NCI-H2227 (cell line): ENCODE data around the gene CD247.

ENCODE experiments used
- DNase-seq: peaks from one replicate; lab custom pipeline; 2025; ENCODE audit not compliant: unreplicated experiment; lab: John Stamatoyannopoulos, UW

Gene CD247

DNA sequence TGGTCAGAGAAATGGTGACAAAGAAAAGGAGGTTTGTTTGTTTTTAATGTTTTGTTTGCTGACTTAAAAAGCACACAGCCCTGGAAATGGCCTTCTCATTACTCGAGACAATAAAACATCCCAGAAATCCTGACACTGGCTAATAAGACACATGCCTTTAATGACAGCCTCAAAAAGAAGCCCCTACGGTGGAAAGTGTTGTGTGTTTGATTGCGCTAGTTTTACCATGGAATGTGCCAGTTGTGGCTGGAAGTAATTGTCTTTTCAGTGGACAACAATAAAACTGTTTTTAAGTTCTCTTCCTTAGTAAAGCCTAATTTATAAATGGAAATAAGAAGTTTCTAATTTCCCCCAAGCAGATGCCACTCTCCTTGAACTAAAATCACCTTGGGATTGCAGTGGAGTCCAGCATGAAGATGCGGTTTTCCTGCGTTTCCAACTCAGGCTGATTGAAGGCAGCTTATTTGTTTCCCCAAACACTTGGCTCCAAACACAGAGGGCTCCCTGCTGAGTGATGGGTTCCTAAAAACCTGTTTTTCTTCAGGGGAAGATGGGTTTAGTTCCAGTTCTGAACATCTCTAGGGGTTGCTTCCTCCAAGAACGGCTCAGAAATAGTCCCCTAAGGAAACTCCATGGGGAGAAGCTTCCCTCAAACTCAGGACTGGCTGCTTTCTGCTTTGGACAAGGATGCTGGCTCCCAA lies 54.3 kb downstream of the CD247 start:
- DNase-seq: no peak

DNA sequence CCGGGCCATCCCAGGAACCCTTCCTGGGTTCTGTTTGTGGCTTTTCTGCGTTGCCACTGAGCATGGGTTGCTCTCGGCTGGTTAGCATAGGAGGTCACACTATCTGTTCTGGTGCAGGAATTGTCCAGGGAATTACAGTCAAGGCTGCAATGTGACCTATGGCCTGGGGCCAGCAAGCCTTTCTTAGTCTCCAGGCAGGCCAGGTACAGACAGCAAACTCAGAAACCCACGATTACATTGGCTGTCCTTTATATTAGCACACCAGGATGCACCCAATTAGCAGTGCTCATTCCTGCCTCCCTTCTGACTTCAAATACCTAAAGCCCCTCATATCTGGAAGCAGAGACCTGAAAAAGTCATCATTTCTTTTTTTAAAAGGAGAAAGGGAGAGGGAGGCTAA lies 55.2 kb downstream of the CD247 start:
- no peak for DNase-seq

DNA sequence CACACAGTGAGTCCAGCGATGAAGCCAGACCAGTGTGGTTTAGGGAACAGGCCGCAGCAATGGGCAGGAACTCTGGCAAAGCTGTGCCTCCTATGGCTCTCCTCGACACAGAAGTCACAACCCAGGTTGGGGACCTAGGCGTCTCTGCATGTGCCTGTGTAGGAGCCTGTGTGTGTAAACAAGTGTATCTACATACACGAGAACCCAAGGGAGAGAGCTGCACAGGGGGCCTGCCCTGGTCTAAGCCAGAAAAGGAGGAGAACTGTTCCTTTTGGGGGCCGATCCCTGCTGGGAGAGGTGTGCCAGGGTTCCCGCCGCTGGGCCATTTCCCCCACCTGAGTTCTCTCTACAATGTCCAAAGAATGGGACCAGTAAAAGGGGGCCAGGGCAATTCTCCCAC lies 56.0 kb downstream of the CD247 start:
- no peak for DNase-seq

DNA sequence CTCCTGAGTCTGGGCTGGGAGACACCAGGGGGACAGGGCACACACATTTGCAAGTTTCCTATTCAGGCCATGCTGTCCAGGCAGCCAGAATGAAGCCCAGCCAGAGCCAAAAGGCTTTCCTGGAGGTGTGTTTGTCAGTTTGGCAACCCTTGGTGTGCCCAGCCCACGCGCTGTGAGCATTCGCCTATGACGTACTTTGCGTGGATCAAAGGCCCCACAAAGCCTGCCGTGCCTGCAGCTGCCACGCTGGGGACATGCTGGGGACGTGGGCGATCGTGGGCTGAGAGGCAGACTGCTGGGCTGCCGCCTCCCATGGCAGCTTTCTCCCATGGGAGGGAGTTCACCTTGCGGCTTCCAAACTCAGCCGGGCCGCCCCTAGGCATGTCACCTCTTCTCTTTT lies 57.5 kb downstream of the CD247 start:
- DNase-seq: no peak

DNA sequence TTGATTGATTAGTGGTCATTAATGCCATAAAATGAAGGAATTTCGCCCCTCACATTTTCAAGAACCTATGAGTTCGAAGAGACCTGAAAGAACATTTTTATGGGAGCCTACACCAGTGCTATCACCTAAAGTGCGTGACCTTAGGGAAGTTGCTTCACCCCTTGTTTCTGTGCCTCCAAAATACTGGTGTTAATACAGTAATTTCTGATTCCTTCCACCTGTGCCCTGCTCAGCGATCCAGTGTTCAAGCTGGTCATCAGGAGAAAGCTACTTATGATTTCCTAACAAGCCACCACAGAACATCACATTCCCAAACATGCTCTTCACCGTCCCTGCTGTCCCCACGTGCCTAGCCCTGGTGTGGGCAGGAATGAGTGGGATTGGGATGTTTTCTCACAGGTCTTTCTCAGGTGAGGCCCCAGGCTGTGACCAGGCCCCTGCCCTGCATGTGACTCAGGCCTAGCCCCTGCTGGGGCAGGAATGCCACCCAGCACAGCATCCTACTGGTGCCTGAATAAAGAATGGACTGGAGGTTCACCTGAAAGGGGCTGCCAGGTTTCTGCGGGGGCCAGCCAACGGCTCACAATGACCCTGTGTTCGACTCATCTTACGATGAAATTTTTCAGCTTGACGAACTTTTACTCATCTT lies 60.3 kb downstream of the CD247 start:
- no peak for DNase-seq

DNA sequence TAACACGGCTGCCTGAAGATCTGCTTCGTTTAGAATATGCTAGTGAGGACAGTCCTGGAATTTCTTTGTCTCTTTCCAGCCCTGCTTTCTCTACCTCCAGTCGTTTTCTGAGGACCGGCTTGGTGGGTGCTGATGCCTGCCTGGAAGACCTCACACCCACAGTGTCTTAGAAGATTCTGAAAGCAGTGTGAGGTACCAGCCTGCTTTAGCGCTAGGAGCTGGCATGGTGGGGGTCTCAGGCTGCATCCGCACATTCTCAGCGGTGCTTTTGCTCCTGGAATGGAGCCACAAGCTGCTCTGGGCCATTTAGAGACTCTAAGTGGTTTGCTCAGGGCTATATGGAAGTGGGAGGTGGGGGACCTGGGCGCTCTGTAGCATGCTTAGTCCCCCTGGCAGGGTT lies 61.4 kb downstream of the CD247 start:
- no peak for DNase-seq

DNA sequence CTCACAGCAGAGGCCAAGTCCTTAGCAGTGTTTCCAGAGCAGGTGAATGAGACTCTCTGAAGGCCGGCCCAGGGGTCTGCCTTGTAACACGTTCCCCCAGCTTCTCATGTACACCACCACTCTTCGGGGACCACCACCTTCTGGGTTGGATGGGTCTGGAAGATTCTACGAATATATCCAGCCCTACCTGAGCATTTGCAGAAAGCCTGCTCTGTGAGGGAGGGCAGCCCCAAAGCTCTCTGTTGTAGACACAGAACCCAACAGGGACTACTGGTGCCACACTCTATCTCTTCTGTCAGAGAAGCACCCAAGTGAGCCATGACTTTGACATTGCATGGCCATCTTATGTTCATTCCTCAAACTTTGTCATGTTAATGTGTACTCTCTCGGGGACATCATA lies 61.8 kb downstream of the CD247 start:
- no peak for DNase-seq

DNA sequence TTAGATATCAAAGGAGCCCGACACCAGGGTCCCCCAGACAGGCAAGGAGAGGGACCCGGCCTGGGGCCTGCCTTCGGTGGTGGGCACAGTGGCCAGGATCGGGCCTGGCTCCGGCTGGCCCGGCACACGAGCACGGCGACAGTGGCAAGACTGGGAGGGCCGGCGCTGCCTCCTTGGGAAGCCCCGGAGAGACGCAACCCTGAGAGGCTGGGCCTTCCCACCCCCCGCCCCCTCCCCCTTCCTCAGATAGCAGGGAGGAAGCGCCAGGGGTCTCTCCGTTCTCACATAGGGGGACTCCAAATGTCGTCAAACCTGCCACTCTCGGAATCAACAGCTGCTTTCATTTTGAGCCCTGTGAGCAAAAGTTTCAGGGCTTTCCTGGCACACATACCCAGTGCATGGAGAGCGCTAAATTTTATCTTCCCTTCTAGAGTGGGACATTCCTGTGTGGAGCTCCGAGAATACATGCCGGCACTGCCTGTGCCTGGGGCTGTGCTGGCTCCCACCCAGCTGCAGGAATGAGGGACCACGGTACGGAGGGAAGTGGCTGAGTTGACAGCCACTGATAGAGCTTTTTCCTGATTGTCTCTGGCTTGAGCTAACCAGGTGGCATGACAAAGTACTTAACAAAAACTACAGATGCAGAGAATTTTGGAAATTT lies 62.4 kb downstream of the CD247 start:
- peak; percentile 66 for DNase-seq

DNA sequence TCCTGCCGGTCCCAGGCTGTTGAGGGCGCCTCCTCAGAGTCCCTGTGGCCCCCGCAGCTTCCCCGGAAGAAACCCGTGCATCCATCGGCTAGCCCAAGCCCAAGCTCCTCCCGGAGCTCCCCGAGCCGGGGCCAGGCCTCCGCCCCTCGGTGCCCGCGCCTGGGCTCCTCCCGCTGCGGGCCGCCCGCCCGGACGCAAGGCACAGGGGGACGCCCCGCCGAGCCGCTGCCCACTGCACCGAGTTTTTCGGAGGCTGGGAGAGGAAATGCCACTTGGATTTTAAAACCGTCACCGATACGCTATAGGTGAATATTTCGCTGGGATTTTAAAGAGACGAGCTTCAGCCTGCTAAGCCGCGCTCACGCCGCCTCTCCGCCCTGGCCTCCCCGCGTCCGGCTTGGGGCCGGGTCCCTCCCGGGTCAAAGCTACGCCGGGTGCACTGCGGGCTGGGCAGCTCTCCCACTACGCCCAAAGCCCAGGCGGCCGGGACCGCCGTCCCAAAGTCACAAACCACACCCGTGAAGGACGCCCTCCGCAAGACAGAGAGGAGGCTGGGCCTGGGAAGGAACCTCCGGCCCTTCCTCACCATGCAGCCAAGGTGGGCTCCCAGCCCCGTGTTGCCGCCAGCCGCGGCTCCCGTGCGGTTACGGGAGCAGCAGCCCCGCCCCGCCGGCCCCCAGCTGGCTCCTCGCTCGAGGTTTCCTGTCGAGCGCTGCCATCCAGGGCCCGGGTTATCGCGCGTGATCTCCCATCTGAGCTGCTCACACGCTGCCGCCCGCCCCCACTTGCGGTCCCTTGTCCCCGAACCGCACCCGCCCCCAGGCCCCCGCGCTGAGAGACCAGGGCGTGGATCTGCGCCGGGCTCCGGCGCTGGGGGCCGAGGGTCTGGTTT lies 63.2 kb downstream of the CD247 start:
- DNase-seq: peak; percentile 78

DNA sequence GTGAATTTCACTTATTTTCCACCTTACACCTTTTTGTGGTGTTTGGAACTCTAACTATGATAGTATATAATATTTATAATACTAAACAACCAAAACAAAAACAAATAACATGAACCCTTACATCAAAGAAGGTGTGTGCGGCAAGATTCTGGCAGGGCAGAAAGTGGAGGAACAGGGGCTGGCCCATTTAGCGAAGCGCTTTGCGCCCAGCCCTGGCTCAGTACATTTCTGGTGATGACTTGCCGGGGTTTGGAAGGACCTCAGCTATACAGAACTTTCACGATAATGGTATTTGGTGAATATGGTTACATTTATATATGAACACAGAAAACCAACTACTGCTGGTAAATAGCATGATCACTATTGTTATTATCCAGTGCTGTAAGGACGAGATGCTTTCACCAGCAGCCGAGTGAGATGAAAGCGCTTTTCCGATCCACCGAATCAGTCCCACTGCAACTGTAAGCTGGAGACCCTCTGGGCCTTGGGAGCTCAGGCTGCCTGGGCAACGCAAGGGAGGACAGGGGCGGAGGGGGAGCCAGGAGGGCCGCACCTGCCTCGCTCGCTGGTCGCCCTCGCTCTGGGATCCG lies 63.9 kb downstream of the CD247 start:
- DNase-seq: peak; percentile 78

DNA sequence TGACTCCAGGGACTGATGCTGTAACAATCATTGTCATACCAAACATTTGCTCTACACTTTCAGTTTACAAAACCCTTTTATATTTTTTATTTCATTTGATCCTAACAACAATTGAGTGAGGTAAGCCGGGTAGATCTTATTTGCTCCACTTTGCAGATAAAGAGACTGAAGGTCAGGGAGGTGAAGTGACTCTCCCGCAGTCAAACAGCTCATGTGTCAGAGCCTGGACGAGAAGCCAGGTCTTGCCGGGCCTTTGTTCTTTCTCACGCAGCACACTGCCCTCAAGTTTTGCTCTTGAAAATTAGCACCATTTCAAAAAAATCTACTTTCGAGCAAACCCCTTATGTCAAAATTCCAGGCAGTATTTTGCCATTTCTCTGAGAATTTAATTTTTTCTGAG lies 65.2 kb downstream of the CD247 start:
- no peak for DNase-seq

DNA sequence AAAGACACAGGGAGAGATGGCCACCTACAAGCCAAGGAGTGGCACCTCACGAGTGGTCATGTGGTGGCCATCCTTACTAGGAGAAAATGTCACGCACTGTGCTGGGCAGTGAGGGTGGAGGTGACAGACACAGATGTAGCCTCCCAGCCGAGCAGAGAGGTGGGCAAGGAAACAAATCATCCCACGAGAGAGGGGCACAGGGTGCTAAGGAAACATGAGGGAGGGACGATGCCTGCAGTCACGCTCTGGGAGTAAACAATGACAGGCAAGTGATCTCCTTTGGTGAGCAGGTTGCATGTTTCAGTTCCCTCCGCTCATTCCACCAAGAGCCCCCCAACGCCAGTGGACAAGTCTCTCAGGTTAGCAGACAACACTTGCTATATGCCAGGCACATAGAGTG lies 65.8 kb downstream of the CD247 start:
- no peak for DNase-seq

DNA sequence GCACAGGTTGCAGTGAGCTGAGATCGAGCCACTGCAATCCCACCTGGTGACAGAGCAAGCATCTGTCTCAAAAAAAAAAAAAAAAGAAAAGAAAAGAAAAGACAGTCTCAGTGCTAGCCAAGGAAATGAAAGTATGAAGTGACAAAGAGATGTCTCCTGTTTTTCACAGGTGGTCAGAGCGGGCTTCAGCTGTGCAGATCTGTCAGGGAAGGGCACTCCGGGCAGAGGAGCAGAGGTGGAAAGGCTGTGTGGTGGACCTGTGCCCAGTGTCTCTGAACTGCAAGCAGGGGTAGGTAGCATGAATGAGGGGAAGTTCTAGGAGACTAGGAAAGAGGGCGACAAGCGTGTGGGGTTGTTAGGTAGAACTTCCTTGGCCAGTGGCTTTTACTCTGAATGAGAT lies 67.5 kb downstream of the CD247 start:
- no peak for DNase-seq

DNA sequence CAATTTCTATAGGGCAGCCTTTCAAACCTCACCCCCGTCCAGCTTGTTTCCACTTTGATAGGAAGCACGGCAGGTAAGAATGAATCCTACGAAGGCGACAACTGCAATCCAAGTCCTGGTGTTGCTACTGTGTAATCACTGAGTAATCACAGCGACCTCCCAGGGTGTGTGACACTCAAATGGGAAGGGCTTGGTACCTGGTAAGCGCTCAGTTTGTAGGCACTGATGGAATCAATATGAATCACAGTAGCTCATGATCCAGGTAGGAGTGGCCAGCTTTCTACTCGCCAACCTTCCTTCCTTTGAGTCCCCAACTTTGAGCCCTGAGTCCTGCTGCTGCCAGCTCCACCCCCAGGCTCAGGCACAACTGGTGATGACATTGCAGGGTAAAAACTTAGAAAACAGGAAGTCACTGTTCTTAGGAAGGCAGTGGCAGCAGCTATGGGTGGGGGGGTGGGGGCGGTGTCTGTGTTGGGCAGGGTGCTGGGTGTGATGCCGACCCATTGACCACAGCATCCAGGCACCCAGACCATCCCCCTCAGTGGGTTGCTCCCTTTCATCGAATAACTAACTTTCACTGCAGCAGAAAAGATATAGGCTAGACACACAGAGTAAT lies 70.7 kb downstream of the CD247 start:
- no peak for DNase-seq

DNA sequence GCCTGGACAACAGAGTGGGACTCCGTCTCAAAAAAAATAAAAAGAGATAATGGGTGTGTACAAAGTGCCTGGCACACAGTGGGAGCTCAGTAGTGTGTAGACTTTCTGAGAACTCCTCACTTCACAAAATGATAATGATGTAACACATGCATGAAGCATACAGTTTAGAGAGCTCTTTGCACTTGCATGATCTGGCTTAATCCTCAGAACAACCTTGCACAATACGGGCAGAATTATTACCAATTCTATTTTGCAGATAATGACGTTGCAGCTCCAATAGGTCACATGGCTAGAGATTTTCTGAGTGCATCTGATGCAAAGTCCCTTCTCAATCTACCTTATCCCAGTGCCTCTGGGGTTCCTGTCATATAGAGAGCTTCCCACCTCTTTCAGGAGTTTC lies 71.4 kb downstream of the CD247 start:
- no peak for DNase-seq

DNA sequence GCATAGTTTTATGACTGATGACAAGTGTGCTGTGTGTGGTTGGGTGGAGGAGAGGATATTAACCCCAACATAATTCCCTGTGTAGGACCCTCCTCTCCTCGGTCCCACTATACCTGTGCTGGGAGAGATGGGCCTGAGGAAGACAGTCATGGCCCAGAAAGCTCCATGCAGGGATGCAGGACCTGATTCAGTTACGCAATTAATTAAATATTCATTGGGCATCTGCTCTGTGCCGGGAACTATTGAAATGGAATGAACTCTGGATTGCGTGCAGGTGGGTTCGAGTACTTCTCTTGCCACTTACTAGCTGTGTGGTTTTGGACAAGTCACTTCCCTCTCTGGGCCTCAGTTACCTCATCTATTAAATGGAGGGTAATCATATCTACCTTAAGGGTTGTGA lies 74.6 kb downstream of the CD247 start:
- DNase-seq: no peak

DNA sequence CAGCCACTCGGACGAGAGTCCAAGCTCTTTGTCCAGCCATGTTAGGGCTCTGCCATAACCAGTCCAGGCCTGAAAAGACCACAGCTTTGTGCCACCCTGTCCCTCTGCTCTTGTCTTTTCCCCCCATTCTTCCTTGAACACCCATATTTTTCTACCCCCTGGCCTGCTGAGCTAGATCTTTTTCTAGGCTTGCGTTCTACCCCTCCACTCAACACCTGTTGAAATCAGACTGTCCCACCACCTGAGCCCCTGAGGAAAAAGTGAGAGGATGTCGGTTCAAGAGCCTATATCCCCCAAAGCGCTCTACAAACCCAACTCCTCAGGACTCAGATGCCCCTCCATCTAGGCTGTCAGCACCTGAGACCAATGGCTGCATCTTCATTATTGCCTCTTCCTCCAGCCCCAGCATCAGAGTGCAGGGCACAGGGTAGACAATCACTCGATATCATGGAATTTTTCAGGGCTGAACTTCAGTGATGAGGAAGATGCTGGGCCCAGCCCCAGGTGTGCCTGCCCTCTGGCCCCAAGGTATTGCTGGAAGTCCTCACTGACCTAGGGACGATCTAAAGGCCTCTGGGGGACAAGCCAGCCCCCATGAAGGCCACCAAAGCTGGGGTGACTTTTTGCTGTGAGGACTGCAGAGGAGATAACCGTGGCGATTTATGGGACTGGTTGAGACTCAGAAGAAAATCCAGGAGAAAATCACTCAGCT lies 75.3 kb downstream of the CD247 start:
- no peak for DNase-seq

DNA sequence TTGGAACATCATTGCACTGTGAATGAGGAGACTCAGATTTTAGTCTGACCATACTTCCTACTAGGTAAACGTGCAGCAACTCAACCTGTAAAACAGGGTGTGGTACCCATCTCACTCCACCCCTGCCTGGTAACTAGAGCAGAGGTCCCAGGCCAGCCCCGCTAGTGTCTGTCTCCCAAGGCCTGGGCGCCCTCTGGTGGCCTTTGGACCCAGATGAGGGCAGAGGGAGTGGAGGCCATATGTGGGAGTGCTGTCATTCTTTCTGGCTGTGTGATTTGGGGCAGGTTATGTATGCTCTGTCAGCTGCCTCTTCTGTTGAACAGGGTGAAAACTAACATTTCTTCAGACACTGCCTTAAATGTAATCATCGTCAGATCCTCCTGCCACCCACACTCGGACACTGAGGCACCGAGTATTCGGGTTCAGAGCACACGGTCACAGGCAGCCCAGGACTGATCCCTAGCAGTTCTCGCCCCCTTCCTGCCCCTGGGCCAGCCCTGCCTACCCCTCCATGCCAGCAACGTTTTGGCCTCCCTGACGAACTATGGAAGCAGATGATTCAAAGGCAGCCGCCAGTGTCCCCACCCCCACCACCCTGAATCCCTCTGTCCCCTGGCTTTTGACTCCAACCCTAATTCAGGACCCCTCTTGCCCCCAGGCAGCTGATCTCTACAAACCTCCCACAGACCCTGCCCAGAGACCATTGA lies 76.0 kb downstream of the CD247 start:
- DNase-seq: peak; percentile 64

DNA sequence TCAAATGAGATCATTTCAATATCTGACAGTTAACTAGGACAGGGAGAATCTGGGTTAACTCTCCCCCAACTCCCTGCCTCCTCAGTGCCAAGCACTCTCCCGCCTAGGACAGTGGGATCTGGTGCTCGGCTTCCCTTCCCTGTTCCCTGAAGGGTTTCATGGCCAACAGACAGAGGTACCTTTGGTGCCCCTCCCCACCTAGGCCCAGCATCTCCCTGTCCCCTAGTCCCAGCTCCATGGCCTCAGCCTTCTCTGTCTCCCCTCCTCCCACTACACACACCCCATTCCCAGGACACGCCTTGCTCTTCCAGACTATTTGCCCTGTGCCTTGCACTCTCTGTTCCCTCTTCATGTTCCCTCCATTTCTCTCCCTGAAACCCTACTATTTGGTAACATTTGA lies 77.1 kb downstream of the CD247 start:
- DNase-seq: no peak
